GM12878 (cell line): ENCODE measurements around the gene TOM1L2. TPM values are rescaled to one million over a fixed set of nuclear protein-coding genes. Genes with fewer than 3 reads are reported as not detected.

Experiments
- ATAC-seq: fragments of 200-7000 bp; cut with Tn5 transposase; 3 replicates; pipeline ENCODE4 v1.9.1; 2020; ENCODE audit warnings: mild to moderate bottlenecking, moderate library complexity
- Bru-seq: library from RNA; stranded (reverse); fragments of 400-500 nt; gene quantifications from one replicate; lab custom pipeline; 2021; lab: Mats Ljungman, UMichigan
- BruChase-seq, 2 experiments: library from RNA; stranded (reverse); fragments of 400-500 nt; gene quantifications; one replicate each; lab custom pipeline; 2021; lab: Mats Ljungman, UMichigan
- BruUV-seq: library from RNA; stranded (reverse); fragments of 400-500 nt; replicated peaks from 2 replicates; lab custom pipeline; 2021; lab: Mats Ljungman, UMichigan
- CTCF ChIA-PET: fragments of 300-600 bp; sonication (Branson Sonifier 250); formaldehyde crosslinking; extraction: SDS; loops from one replicate; lab custom pipeline; 2021; ENCODE audit warnings: inconsistent platforms; lab: Yijun Ruan, JAX
- POLR2A ChIA-PET: fragments of 350-600 bp; formaldehyde crosslinking; extraction: SDS; loops from one replicate; lab custom pipeline; 2021; ENCODE audit warnings: inconsistent platforms; lab: Charles Lee
- RAD21 ChIA-PET: fragments of 300-600 bp; sonication (Branson Sonifier 250); formaldehyde crosslinking; loops from one replicate; lab custom pipeline; 2023; ENCODE audit warnings: antibody characterized with exemption; ENCODE audit not compliant: unreplicated experiment; lab: Charles Lee
- SMC1A ChIA-PET: fragments of 300-600 bp; sonication (Branson Sonifier 250); formaldehyde crosslinking; loops from one replicate; lab custom pipeline; 2023; ENCODE audit not compliant: unreplicated experiment, uncharacterized antibody; lab: Charles Lee
- DNase-seq: peaks from one replicate; pipeline ENCODE4 v3.0.0-alpha.2; 2011; ENCODE audit warnings: low read depth, low spot score
- FAIRE-seq: peaks from 3 replicates; lab custom pipeline; 2011; peaks lifted over from hg19 to GRCh38; lab: Jason Lieb, UNC
- H2AFZ ChIP-seq: 2 replicates; pipeline ENCODE4 v1.6.0; 2011; ENCODE audit warnings: low read depth, low read length, control low read depth; ENCODE audit not compliant: control insufficient read depth
- H3K27ac ChIP-seq: 2 replicates; pipeline ENCODE4 v1.5.1; 2011; ENCODE audit warnings: control low read depth; ENCODE audit not compliant: control insufficient read depth, insufficient read depth
- H3K27me3 ChIP-seq, 2 experiments: replicated peaks in 1 of 2; 2 replicates each; pipeline versions ENCODE4 v1.6.0 to v1.6.1; 2011; ENCODE audit warnings: low read length in 1 of 2; ENCODE audit not compliant: control insufficient read depth in 2 of 2, insufficient read depth in 2 of 2
- H3K36me3 ChIP-seq, 2 experiments: 2 replicates each; pipeline ENCODE4 v1.5.1; 2011; ENCODE audit warnings: low read length in 1 of 2; ENCODE audit not compliant: control insufficient read depth in 2 of 2, insufficient read depth in 2 of 2
- H3K4me1 ChIP-seq: 2 replicates; pipeline ENCODE4 v1.6.1; 2011; ENCODE audit warnings: mild to moderate bottlenecking, low read length, moderate library complexity, mixed read lengths; ENCODE audit not compliant: control insufficient read depth, insufficient read depth
- H3K4me2 ChIP-seq: 2 replicates; pipeline ENCODE4 v1.6.0; 2011; ENCODE audit warnings: control low read depth; ENCODE audit not compliant: control insufficient read depth, insufficient read depth
- H3K4me3 ChIP-seq: fragments of 200-600 bp; sonication (generic); 2 replicates; pipeline ENCODE4 v1.5.1; 2016
- H3K79me2 ChIP-seq: 2 replicates; pipeline ENCODE4 v1.6.0; 2011; ENCODE audit warnings: low read length; ENCODE audit not compliant: control insufficient read depth, insufficient read depth
- H3K9ac ChIP-seq: 2 replicates; pipeline ENCODE4 v1.8.0; 2011; ENCODE audit warnings: low read length, control low read depth, mixed read lengths; ENCODE audit not compliant: control insufficient read depth, insufficient read depth
- H3K9me3 ChIP-seq: replicated peaks from 3 replicates; pipeline ENCODE4 v1.5.1; 2011; ENCODE audit warnings: mild to moderate bottlenecking, low read length; ENCODE audit not compliant: control insufficient read depth, insufficient read depth
- H4K20me1 ChIP-seq: 2 replicates; pipeline ENCODE4 v1.6.0; 2011; ENCODE audit not compliant: control insufficient read depth, insufficient read depth
- ATF7 ChIP-seq: fragments of 450-650 bp; IDR thresholded peaks from 2 replicates; pipeline ENCODE4 v1.6.1; 2016; ENCODE audit warnings: low read depth, mild to moderate bottlenecking
- BHLHE40 ChIP-seq, 2 experiments: fragments of 450-650 bp in 1 of 2; IDR thresholded peaks; 2 replicates each; pipeline ENCODE4 v1.6.1; 2011 to 2017; ENCODE audit warnings: low read depth in 2 of 2, borderline replicate concordance in 1 of 2, improper control_type of control experiment in 1 of 2, low read length in 1 of 2, mild to moderate bottlenecking in 1 of 2
- CREM ChIP-seq: IDR thresholded peaks from 2 replicates; pipeline ENCODE4 v1.6.1; 2014; ENCODE audit warnings: antibody characterized with exemption, low read depth
- DPF2 ChIP-seq: fragments of 450-650 bp; IDR thresholded peaks from 2 replicates; pipeline ENCODE4 v1.6.1; 2017; ENCODE audit warnings: mild to moderate bottlenecking
- E4F1 ChIP-seq: fragments of 450-650 bp; IDR thresholded peaks from 2 replicates; pipeline ENCODE4 v1.6.1; 2018; ENCODE audit warnings: borderline replicate concordance, mild to moderate bottlenecking; ENCODE audit not compliant: partially characterized antibody
- EP300 ChIP-seq, 2 experiments: fragments of 150-350 bp in 1 of 2; IDR thresholded peaks; 2 replicates each; pipeline ENCODE4 v1.6.1; 2011 to 2012; ENCODE audit warnings: low read depth in 2 of 2, low read length in 2 of 2, borderline replicate concordance in 1 of 2, improper control_type of control experiment in 1 of 2, inconsistent platforms in 1 of 2; ENCODE audit not compliant: control insufficient read depth in 1 of 2
- HDAC2 ChIP-seq: fragments of 200-600 bp; sonication (generic); IDR thresholded peaks from 2 replicates; pipeline ENCODE4 v1.6.1; 2017
- MTA2 ChIP-seq: fragments of 450-650 bp; IDR thresholded peaks from 2 replicates; pipeline ENCODE4 v1.6.1; 2016; ENCODE audit warnings: low read depth, mild to moderate bottlenecking, moderate library complexity
- NFYB ChIP-seq: IDR thresholded peaks from 2 replicates; pipeline ENCODE4 v1.6.1; 2011; ENCODE audit warnings: low read depth, mild to moderate bottlenecking, low read length, improper control_type of control experiment, moderate library complexity; ENCODE audit not compliant: insufficient read depth
- PML ChIP-seq: IDR thresholded peaks from 2 replicates; pipeline ENCODE4 v1.6.1; 2012; ENCODE audit warnings: low read length, inconsistent platforms
- RAD51 ChIP-seq: fragments of 450-650 bp; IDR thresholded peaks from 2 replicates; pipeline ENCODE4 v1.6.1; 2016; ENCODE audit warnings: moderate library complexity, mild to moderate bottlenecking, inconsistent platforms
- SREBF1 ChIP-seq: IDR thresholded peaks from 2 replicates; pipeline ENCODE4 v1.6.1; 2012; ENCODE audit warnings: mild to moderate bottlenecking, low read length
- TBL1XR1 ChIP-seq: IDR thresholded peaks from 2 replicates; pipeline ENCODE4 v1.6.1; 2012; ENCODE audit warnings: low read depth, low read length, improper control_type of control experiment
- TCF12 ChIP-seq: IDR thresholded peaks from 2 replicates; pipeline ENCODE4 v1.6.1; 2011; ENCODE audit warnings: low read depth, mild to moderate bottlenecking, low read length
- YY1 ChIP-seq: IDR thresholded peaks from 2 replicates; pipeline ENCODE4 v1.6.1; 2011; ENCODE audit warnings: low read depth, mild to moderate bottlenecking, low read length
- WGBS: methylation state at CpG from one replicate; pipeline ENCODE4 v1.1.6; 2016; ENCODE audit warnings: low lambda C conversion rate; ENCODE audit not compliant: insufficient replicate concordance, insufficient coverage; ENCODE audit errors: missing lambda C conversion rate; 5-methylcytosine and 5-hydroxymethylcytosine counted together
- in situ Hi-C: fragments of 300-500 bp; cut with MboI; formaldehyde crosslinking; loops from 9 replicates; pipeline ENCODE4 v1.14.3; 2018; ENCODE audit warnings: mixed read lengths
- intact Hi-C: fragments of 100-400 bp; cut with micrococcal nuclease; formaldehyde crosslinking; loops from one replicate; pipeline ENCODE4 v1.14.2; 2022; ENCODE audit not compliant: unreplicated experiment
- long read RNA-seq, 2 experiments: library from polyadenylated mRNA; unstranded; transcript quantifications; one replicate each; pipeline ENCODE4 v2.0.0, GENCODE V29; 2019 to 2020
- polyA minus RNA-seq, 3 experiments: library from RNA; depleted of rRNA, polyadenylated mRNA; stranded (reverse); fragments of >200 nt; gene quantifications; 2 replicates each; pipeline ENCODE4 v1.2.3, GENCODE V29; 2011
- polyA plus RNA-seq, 11 experiments: library from polyadenylated mRNA; depleted of rRNA in 4 of 11; unstranded in 6 of 11; stranded (reverse) in 5 of 11; fragments of >200 nt; fragmentation: Nextera tagmentation in 4 of 11; fragmentation: Illumina TruSeq in 1 of 11; extraction: Ambion mirVana in 4 of 11; extraction: Trizol in 1 of 11; gene quantifications; 1 replicate in 1 of 11; 2 replicates in 10 of 11; pipeline versions ENCODE4 v1.2.1 to v1.2.3, GENCODE V29; 2011 to 2016; ENCODE audit warnings: inconsistent platforms in 2 of 11, missing spikeins in 2 of 11, low read depth in 1 of 11
- total RNA-seq, 4 experiments: library from RNA; depleted of rRNA in 3 of 4; stranded (reverse); fragments of >200 nt in 3 of 4; fragmentation: Illumina TruSeq in 1 of 4; extraction: Trizol in 1 of 4; gene quantifications; 2 replicates each; pipeline versions ENCODE4 v1.2.1 to v1.2.3, GENCODE V29; 2013 to 2021
- TF ChIP-seq, protein P1 (sequence below): IDR thresholded peaks from 2 replicates; pipeline ENCODE4 v1.6.1; 2012; ENCODE audit warnings: low read depth, low read length, improper control_type of control experiment

The TOM1L2 gene
- 115 and 119 TPM in 2 replicates for total RNA-seq (2013; cell fraction: nucleolus; rRNA removed)
- total RNA-seq (2014; rRNA removed) (6.2 and 7.0 TPM in 2 replicates), total RNA-seq (2014; rRNA removed; fragmentation: Illumina TruSeq; extraction: Trizol) (5.2 and 6.4 TPM in 2 replicates), total RNA-seq (2021) (11.7 and 12.5 TPM in 2 replicates), polyA plus RNA-seq (2011; rRNA removed) (11.9 and 19.2 TPM in 2 replicates), polyA plus RNA-seq (2014; fragmentation: Illumina TruSeq; extraction: Trizol) (3.8 and 8.5 TPM in 2 replicates), polyA plus RNA-seq (2014; fragmentation: Nextera tagmentation; extraction: Ambion mirVana) (under 1 TPM; 0.19 to 0.42 TPM), polyA plus RNA-seq (2014; rRNA removed) (8.4 and 9.3 TPM in 2 replicates), polyA plus RNA-seq (2016; fragmentation: Nextera tagmentation; extraction: Ambion mirVana) (10 to 100 TPM in 1 of 2 experiments, 1 to 10 TPM in 1; 7.8 to 11.3 TPM), polyA minus RNA-seq (2011; rRNA and poly(A)+ RNA removed) (28.2 and 32.6 TPM in 2 replicates), Bru-seq, nascent RNA (percentile 69 among the genes with signal in this experiment), BruChase-seq, experiment 1, labeled RNA remaining after a 6-hour chase (percentile 73 among the genes with signal in this experiment), BruChase-seq, experiment 2, labeled RNA remaining after a 2-hour chase (percentile 74 among the genes with signal in this experiment)
- polyA plus RNA-seq (2011; ENCODE audit: low read depth), result 7.0 TPM
- polyA plus RNA-seq (2011; cell fraction: cytosol; rRNA removed), result 13.0 and 13.4 TPM in 2 replicates
- 57.4 and 71.7 TPM in 2 replicates for polyA plus RNA-seq (2011; cell fraction: nucleus; rRNA removed)
- polyA plus RNA-seq (2012), result 8.3 and 8.5 TPM in 2 replicates
- 5.6 and 7.7 TPM in 2 replicates for polyA minus RNA-seq (2011; cell fraction: cytosol; rRNA and poly(A)+ RNA removed)
- polyA minus RNA-seq (2011; cell fraction: nucleus; rRNA and poly(A)+ RNA removed), result 20.1 and 37.3 TPM in 2 replicates
- long read RNA-seq, experiment 1, transcript TOM1L2-202 (15 exons, 2,418 nt), result major isoform, 6 of 10 reads
- long read RNA-seq, experiment 1, partial matches to known transcripts, result 2 of 10 reads
- long read RNA-seq, experiment 1, other reads (novel, unspliced or antisense), result 1 of 10 reads
- long read RNA-seq, experiment 2, partial matches to known transcripts, result 1 of 8 reads
- long read RNA-seq, experiment 2, other reads (novel, unspliced or antisense), result 5 of 8 reads

GRCh38 chr17:17972126-17972951 lies at the start of gene TOM1L2, which contains the start of gene DRC3:
Gene TOM1L2, minus strand, starts transcription at chr17:17972400. Its CDS starts 87 bp downstream, at chr17:17972313.
Gene DRC3, plus strand, starts transcription at chr17:17972862. Its CDS starts 4,737 bp downstream, at chr17:17977599.
- CTCF ChIA-PET, result interaction anchor here (0.6 to 1.9 kb wide), 15 partner anchors 12 to 1405 kb away, joined by 3 to 8 read pairs (median 4); partner anchors contain the start of genes ATPAF2 and GID4
- Histone ChIP-seq H2AFZ (peak within 1 kb of the TSS; percentile 85), H3K27ac (peak within 1 kb of the TSS; percentile 18; the same call in 1 of the 2 replicates), H3K4me1 (peaks cover 10% of the 10 kb centered on the region), H3K79me2 (peaks cover 3% of the 10 kb centered on the region), H3K36me3 (no peaks in the 10 kb centered on the region), H4K20me1 (no peaks in the 10 kb centered on the region), H3K9me3 (no peaks in the 10 kb centered on the region), H3K4me2 (peak within 1 kb of the TSS; percentile 94), H3K27me3 (no peaks in the 10 kb centered on the region), H3K9ac (peak within 1 kb of the TSS; percentile 69), H3K4me3 (peak within 1 kb of the TSS; percentile 76)
- no TSS peak for BruUV-seq
- in situ Hi-C loops, result no loop called here
- peak; percentile 100 for DNase-seq
- intact Hi-C loops, result no loop called here
- RAD21 ChIA-PET, result interaction anchor here (0.6 to 2.6 kb wide), 16 partner anchors 9 to 290 kb away, joined by 3 to 33 read pairs (median 4); no protein-coding TSS in a partner anchor
- peak; percentile 96 for ATAC-seq
- POLR2A ChIA-PET, result interaction anchor here (0.6 to 7.9 kb wide), 14 partner anchors 8 to 139 kb away, joined by 3 to 73 read pairs (median 4); partner anchors contain the start of genes ATPAF2 and GID4
- FAIRE-seq, result peak; percentile 100
- 1% methylated on average over 59 of the region's 59 CpGs for WGBS
- SMC1A ChIA-PET, result interaction anchor here (0.7 to 2.4 kb wide), 9 partner anchors 13 to 137 kb away, joined by 3 to 12 read pairs (median 5); no protein-coding TSS in a partner anchor
- TF ChIP-seq SREBF1, result no peak
- peak; percentile 82 for TF ChIP-seq E4F1
- TF ChIP-seq DPF2, result peak; percentile 100
- TF ChIP-seq TBL1XR1, result peak; percentile 82; the same call in 1 of the 2 replicates
- no peak for TF ChIP-seq PML
- TF ChIP-seq HDAC2, result no peak
- TF ChIP-seq, protein P1, sequence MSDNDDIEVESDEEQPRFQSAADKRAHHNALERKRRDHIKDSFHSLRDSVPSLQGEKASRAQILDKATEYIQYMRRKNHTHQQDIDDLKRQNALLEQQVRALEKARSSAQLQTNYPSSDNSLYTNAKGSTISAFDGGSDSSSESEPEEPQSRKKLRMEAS, result peak; percentile 74
- TF ChIP-seq TCF12, result no peak
- TF ChIP-seq MTA2, result peak; percentile 73
- peak; percentile 29 to 31; a peak in 2 of 4 replicates for TF ChIP-seq EP300 (IDR thresholded peaks at IDR 0.05; ENCODE audit: borderline replicate concordance in 1 of 2, control insufficient read depth in 1 of 2, low read depth in 2 of 2, low read length in 2 of 2)
- peak; percentile 89 for TF ChIP-seq CREM
- 0 out of 2 replicates have a peak, but pooled peaks have one; percentile 41 for TF ChIP-seq YY1
- peak; percentile 100 for TF ChIP-seq RAD51
- TF ChIP-seq BHLHE40 (IDR thresholded peaks at IDR 0.05; ENCODE audit: borderline replicate concordance in 1 of 2, low read depth in 2 of 2, low read length in 1 of 2), result peak; percentile 84 to 99; a peak in 3 of 4 replicates
- peak; percentile 97 for TF ChIP-seq NFYB
- TF ChIP-seq ATF7, result peak; percentile 92
